CD4-positive, alpha-beta T cell treated with Interleukin-21 for 1 hour (primary cell): ENCODE results near the gene SHANK1.

Experiments
- DNase-seq: peaks from one replicate; pipeline ENCODE4 v3.0.0-alpha.2; 2020

SHANK1 gene

GRCh38 chr19:50658441-50659317 is 60.9 kb downstream of the SHANK1 start:
- peak; percentile 62 for DNase-seq

- DNase-seq = peak; percentile 82
Observed at GRCh38 chr19:50657712-50658440, 61.7 kb downstream of the SHANK1 start.

GRCh38 chr19:50657222-50657669 is 62.4 kb downstream of the SHANK1 start:
- DNase-seq = no peak

- DNase-seq = no peak
Observed at GRCh38 chr19:50654882-50655281, 64.7 kb downstream of the SHANK1 start.

GRCh38 chr19:50652722-50653121 is 66.9 kb downstream of the SHANK1 start:
- DNase-seq = no peak

- no peak for DNase-seq
Observed at GRCh38 chr19:50651174-50651573, 68.4 kb downstream of the SHANK1 start.

DNA sequence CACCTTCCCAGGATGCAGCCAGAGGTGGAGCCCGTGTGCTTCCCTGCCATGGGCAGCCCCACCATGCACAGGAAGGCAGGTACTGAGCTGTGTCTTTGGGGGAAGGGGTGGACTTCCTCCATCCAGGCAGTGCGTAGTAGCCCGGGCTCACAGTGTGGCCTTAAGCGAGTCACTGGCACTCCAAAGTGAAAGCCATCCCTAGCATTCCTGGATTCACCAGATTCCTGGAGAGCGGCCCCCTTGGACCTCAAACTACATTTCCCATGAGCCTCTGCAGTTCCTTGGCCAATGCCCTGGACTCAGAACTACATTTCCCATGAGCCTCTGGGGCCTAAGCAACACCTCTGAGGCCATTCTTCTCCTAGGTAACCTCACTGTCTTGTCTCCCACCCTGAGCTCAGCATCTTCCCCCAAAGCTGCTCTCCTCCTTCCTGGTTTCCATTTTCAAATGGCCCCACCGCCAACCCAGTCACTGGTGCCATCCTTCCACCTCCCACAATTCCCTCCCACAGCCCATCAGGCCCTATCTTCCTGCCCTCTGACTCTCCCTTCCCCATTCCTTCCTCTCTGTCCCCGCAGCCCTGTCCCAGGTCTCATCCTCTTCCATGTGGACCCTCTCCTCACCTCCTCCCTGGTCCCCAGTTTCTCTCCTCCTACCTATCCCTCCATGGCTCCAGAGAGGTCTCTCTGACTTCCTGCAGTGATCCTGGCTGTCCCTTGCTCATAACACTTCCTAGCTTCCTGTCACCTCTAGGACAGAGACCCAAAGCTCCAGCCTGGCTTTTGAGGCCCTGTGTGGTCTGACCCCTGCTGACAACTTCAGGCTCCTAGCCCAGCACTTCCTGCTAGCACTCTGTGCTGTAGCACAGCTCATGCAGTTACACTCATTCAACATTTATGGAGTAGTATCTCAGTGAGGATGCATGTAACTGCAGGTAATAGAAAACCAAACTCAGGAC is 69.9 kb downstream of the SHANK1 start, which contains the start of gene C19orf81:
TSS of gene C19orf81 (plus strand) at position 13 of the 959 bp plus-strand sequence. CDS start at position 13, 0 bp downstream.
- no peak for DNase-seq

GRCh38 chr19:50648659-50649058 is 70.9 kb downstream of the SHANK1 start:
- no peak for DNase-seq

- DNase-seq = no peak
Observed at GRCh38 chr19:50647879-50648615, 71.6 kb downstream of the SHANK1 start.

GRCh38 chr19:50646074-50646807 is 73.4 kb downstream of the SHANK1 start:
- DNase-seq = no peak

GRCh38 chr19:50645107-50645506 is 74.5 kb downstream of the SHANK1 start:
- no peak for DNase-seq

DNA sequence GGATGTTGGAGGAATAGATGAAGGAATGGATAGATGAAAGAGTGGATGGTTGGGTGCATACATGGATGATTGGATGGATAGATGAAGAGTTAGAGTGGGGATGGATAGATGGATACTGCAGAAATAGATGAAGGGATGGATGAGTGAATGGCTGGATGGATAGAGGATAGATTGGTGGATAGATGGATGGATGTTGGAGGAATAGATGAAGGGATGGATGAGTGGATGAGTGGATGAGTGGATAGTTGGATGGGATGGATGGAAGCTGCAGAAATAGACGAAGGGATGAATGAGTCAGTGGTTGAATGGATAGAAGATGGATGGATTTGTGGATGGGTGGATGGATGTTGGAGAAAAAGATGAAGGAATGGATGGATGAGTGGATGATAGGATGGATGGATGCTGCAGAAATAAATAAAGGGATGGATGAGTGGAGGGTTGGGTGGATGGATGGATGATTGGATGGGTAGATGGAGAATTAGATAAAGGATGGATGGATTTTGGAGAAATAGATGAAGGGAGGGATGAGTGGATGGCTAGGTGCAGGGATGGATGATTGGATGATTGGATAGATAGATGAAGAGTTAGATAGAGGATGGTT is 75.2 kb downstream of the SHANK1 start:
- no peak for DNase-seq

DNA sequence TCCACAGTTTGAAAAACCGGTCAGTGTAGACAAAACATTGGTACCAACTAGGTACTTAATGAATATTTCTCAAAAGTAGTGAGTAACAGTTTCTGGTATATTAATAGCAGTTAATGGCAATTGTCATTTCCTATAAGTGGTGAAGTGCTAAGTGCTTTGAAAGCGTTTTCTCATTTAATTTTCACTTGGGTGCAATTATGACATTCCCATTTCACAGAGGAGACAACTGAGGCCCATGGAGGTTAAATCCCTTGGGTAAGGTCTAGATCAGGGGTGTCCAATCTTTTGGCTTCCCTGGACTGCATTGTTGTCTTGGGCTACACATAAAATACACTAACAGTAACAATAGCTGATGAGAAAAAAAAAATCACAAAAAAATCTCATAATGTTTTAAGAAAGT is 79.2 kb downstream of the SHANK1 start:
- DNase-seq = no peak

GRCh38 chr19:50639121-50640112 is 80.2 kb downstream of the SHANK1 start, which contains the start of gene SYT3:
SYT3 (minus strand) TSS chr19:50639881; CDS start chr19:50637411, 2,470 bp downstream.
- DNase-seq = peak; percentile 31

GRCh38 chr19:50638600-50638999 is 81.0 kb downstream of the SHANK1 start:
- no peak for DNase-seq

GRCh38 chr19:50636317-50637085 is 83.1 kb downstream of the SHANK1 start:
- no peak for DNase-seq

GRCh38 chr19:50633973-50634372 is 85.6 kb downstream of the SHANK1 start:
- no peak for DNase-seq

DNA sequence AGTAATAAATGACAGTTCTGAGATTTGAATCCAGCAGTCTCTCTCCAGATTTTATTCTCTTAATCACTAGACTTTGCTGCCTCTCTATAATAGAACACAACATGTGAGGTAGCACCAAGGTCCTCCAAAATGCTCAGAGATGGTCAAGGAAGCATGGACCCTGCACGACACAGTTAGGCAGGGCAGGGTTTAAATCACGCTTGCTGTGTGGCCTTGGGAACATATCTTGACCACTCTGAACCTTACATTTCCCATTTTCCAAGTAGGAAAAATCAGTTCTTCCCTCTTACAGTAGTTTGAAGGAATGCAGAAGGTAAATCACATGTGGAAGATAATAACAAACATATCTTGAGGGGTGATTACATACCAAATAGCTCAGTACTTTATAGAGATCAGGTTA is 86.2 kb downstream of the SHANK1 start:
- DNase-seq = no peak
